Hepatocyte (in vitro differentiated cells): ENCODE results near the gene TYROBP. TPM values are rescaled to one million over a fixed set of nuclear protein-coding genes. Genes with fewer than 3 reads are reported as not detected.
"Not testable (repeated sequence)": the region's sequence is repeated elsewhere in the genome, so short reads cannot be mapped to it uniquely, and the experiment has no call there.

Experiments used
- DNase-seq: peaks from one replicate; pipeline ENCODE4 v3.0.0-alpha.2; 2016; ENCODE audit warnings: low spot score
- H2AFZ ChIP-seq: fragments of 200-600 bp; sonication (generic); 2 replicates; pipeline ENCODE4 v1.6.0; 2016; ENCODE audit warnings: antibody characterized with exemption, mild to moderate bottlenecking
- H3K27ac ChIP-seq: fragments of 200-600 bp; sonication (generic); 2 replicates; pipeline ENCODE4 v1.5.1; 2016; ENCODE audit warnings: mild to moderate bottlenecking
- H3K27me3 ChIP-seq: fragments of 200-600 bp; sonication (generic); 2 replicates; pipeline ENCODE4 v1.6.1; 2016
- H3K36me3 ChIP-seq: fragments of 200-600 bp; sonication (generic); replicated peaks from 2 replicates; pipeline ENCODE4 v1.5.1; 2016; ENCODE audit warnings: low read depth; ENCODE audit not compliant: insufficient read depth
- H3K4me1 ChIP-seq: fragments of 200-600 bp; sonication (generic); 2 replicates; pipeline ENCODE4 v1.5.1; 2016; ENCODE audit warnings: mild to moderate bottlenecking, moderate library complexity; ENCODE audit not compliant: insufficient read depth
- H3K4me2 ChIP-seq: fragments of 200-600 bp; sonication (generic); 2 replicates; pipeline ENCODE4 v1.6.0; 2016
- H3K4me3 ChIP-seq: fragments of 200-600 bp; sonication (generic); 2 replicates; pipeline ENCODE4 v1.5.1; 2016; ENCODE audit warnings: mild to moderate bottlenecking
- H3K79me2 ChIP-seq: fragments of 200-600 bp; sonication (generic); 2 replicates; pipeline ENCODE4 v1.6.0; 2017; ENCODE audit warnings: mild to moderate bottlenecking
- H3K9me2 ChIP-seq: fragments of 200-600 bp; sonication (generic); replicated peaks from 2 replicates; pipeline ENCODE4 v1.6.0; 2017; ENCODE audit warnings: mild to moderate bottlenecking; ENCODE audit not compliant: insufficient read depth
- H3K9me3 ChIP-seq: fragments of 200-600 bp; sonication (generic); 2 replicates; pipeline ENCODE4 v1.5.1; 2016; ENCODE audit warnings: low read depth, mild to moderate bottlenecking
- H4K20me1 ChIP-seq: fragments of 200-600 bp; sonication (generic); 2 replicates; pipeline ENCODE4 v1.6.0; 2016; ENCODE audit warnings: mild to moderate bottlenecking; ENCODE audit not compliant: insufficient read depth, poor library complexity, severe bottlenecking
- CTCF ChIP-seq: fragments of 200-600 bp; sonication (generic); IDR thresholded peaks from 2 replicates; pipeline ENCODE4 v1.5.1; 2016; ENCODE audit warnings: antibody characterized with exemption, mild to moderate bottlenecking; ENCODE audit not compliant: poor library complexity
- EZH2 ChIP-seq: fragments of 200-600 bp; sonication (generic); IDR thresholded peaks from 2 replicates; pipeline ENCODE4 v1.6.1; 2016; ENCODE audit warnings: antibody characterized with exemption, mild to moderate bottlenecking, borderline replicate concordance
- EZH2phosphoT487 ChIP-seq: fragments of 200-600 bp; sonication (generic); IDR thresholded peaks from one replicate; pipeline ENCODE4 v1.6.1; 2018; ENCODE audit warnings: antibody characterized with exemption, mild to moderate bottlenecking, low read depth, moderate library complexity; ENCODE audit not compliant: unreplicated experiment, severe bottlenecking
- WGBS: methylation state at CpG from one replicate; pipeline ENCODE4 v1.1.6; 2016; ENCODE audit warnings: low lambda C conversion rate; ENCODE audit errors: missing lambda C conversion rate; 5-methylcytosine and 5-hydroxymethylcytosine counted together
- polyA plus RNA-seq: library from polyadenylated mRNA; unstranded; fragments of >200 nt; fragmentation: Nextera tagmentation; extraction: Ambion mirVana; gene quantifications from 2 replicates; pipeline ENCODE4 v1.2.1, GENCODE V29; 2016
- total RNA-seq: library from RNA; depleted of rRNA; stranded (reverse); fragments of >200 nt; gene quantifications from 2 replicates; pipeline ENCODE4 v1.2.3, GENCODE V29; 2014

TYROBP gene
- total RNA-seq (2.8 and 5.9 TPM in 2 replicates), polyA plus RNA-seq (2.9 and 4.9 TPM in 2 replicates)

DNA sequence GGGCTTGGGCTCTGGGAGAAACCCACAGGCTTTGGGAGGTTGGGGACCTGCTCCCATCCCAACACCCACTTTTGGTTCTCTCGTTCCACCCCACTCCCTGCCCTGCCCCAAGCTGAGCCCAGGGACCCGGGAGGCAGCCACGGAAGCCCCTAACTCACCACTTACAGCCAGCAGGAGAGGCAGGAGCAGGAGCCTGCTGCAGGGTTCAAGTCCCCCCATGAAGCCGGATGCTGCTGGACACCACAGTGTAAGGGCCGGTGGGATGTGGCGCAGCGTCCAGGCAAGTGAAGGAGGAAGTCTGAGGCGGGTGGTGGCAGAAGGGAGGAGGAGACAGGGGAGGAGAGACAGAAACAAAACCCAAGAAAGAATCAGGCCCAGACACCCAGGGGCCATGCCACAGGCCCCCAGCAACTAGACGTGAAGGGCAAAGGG lies at the start of gene TYROBP:
TYROBP (minus strand) TSS at position 286 of the 432 bp plus-strand sequence; CDS start at position 219, 67 bp downstream.
- H3K79me2 ChIP-seq, result no peaks in the 10 kb centered on the region
- H3K4me1 ChIP-seq, result no peaks in the 10 kb centered on the region
- H4K20me1 ChIP-seq, result no peaks in the 10 kb centered on the region
- no peak for DNase-seq
- TF ChIP-seq EZH2phosphoT487 (no peak), CTCF (no peak), EZH2 (no peak)
- no peak within 1 kb of the TSS for H3K4me3 ChIP-seq
- no peak within 1 kb of the TSS for H3K4me2 ChIP-seq
- no peaks in the 10 kb centered on the region for H3K9me2 ChIP-seq
- 81% methylated on average over 9 of the region's 9 CpGs for WGBS
- H2AFZ ChIP-seq, result no peak within 1 kb of the TSS
- no peak within 1 kb of the TSS for H3K27ac ChIP-seq
- H3K36me3 ChIP-seq, result no peaks in the 10 kb centered on the region
- H3K9me3 ChIP-seq, result no peaks in the 10 kb centered on the region
- no peaks in the 10 kb centered on the region for H3K27me3 ChIP-seq

DNA sequence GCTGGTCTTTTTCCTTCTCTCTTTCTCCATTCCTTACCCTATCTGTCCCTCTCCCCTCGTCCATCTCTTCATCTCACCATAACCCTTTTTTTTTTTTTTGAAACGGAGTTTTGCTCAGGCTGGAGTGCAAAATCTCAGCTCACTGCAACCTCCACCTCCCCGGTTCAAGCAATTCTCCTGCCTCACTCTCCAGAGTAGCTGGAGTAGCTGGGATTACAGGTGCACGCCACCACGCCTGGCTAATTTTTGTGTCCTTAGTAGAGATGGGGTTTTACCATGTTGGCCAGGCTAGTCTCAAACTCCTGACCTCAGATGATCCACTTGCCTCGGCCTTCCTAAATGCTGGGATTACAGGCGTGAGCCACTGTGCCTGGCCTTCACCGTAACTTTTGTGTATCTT lies 49.3 kb upstream of the TYROBP start:
- peaks cover 44% of the 10 kb centered on the region for H3K27me3 ChIP-seq
- H3K27ac ChIP-seq, H3K9me2 ChIP-seq, H3K36me3 ChIP-seq, H3K4me2 ChIP-seq, H3K9me3 ChIP-seq, H4K20me1 ChIP-seq, DNase-seq, H2AFZ ChIP-seq, H3K79me2 ChIP-seq, H3K4me1 ChIP-seq, H3K4me3 ChIP-seq: not testable (repeated sequence)
- 77% methylated on average over 8 of the region's 8 CpGs for WGBS

GRCh38 chr19:35955881-35956634 lies 48.0 kb upstream of the TYROBP start:
- no peaks in the 10 kb centered on the region for H3K9me3 ChIP-seq
- no peaks in the 10 kb centered on the region for H3K4me1 ChIP-seq
- DNase-seq, result no peak
- TF ChIP-seq EZH2phosphoT487, result no peak
- no peak for TF ChIP-seq CTCF
- no peak for TF ChIP-seq EZH2
- 74% methylated on average over 6 of the region's 6 CpGs for WGBS
- H2AFZ ChIP-seq, result no peak overlapping the region
- H3K9me2 ChIP-seq, result no peaks in the 10 kb centered on the region
- H4K20me1 ChIP-seq, result no peaks in the 10 kb centered on the region
- no peaks in the 10 kb centered on the region for H3K36me3 ChIP-seq
- H3K27ac ChIP-seq, result no peak overlapping the region
- H3K27me3 ChIP-seq, result peaks cover 41% of the 10 kb centered on the region
- no peak overlapping the region for H3K4me3 ChIP-seq
- no peaks in the 10 kb centered on the region for H3K79me2 ChIP-seq
- H3K4me2 ChIP-seq, result no peak overlapping the region

DNA sequence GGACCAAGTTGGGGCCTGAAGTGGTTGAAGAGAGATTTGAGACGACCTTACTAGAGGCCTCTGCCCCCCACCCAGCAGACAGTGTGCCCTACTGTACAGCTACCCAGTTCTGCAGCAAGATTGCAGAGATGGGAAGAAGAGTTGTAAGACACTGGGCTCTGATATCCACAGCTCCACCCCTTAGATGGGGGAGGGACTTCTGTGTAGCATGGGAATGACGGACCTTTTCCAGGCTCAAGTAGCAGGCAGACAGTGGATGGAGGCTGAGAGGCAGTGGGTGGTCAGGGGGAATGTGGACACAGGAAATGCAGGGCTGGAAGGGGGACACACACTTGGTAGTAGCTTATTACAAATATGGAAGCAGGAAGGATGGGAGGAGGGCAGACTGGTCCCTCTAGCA lies 41.0 kb upstream of the TYROBP start:
- Histone ChIP-seq H3K4me1 (no peaks in the 10 kb centered on the region), H4K20me1 (no peaks in the 10 kb centered on the region), H3K9me2 (no peaks in the 10 kb centered on the region), H3K4me3 (no peak overlapping the region), H2AFZ (no peak overlapping the region), H3K9me3 (no peaks in the 10 kb centered on the region), H3K27ac (no peak overlapping the region), H3K79me2 (no peaks in the 10 kb centered on the region), H3K36me3 (no peaks in the 10 kb centered on the region), H3K4me2 (no peak overlapping the region), H3K27me3 (no peaks in the 10 kb centered on the region)
- DNase-seq, result no peak
- TF ChIP-seq EZH2phosphoT487 (no peak), EZH2 (no peak)
- WGBS, result 31% methylated on average over 2 of the region's 2 CpGs
